Activated CD4-positive, alpha-beta T cell treated with anti-CD3 and anti-CD28 coated beads, Interleukin-10, Interleukin-2, amounts not matched to agents 100 ng/mL and 50 ng/mL, durations not matched to agents 16 hours and 8 hours (primary cell): ENCODE results near the gene MAPK12.
"Not testable (repeated sequence)": the region's sequence is repeated elsewhere in the genome, so short reads cannot be mapped to it uniquely, and the experiment has no call there.

ENCODE experiments used
- DNase-seq: peaks from one replicate; pipeline ENCODE4 v3.0.0-alpha.2; 2020

MAPK12 gene

GRCh38 chr22:50210378-50211139 lies 50.9 kb downstream of the MAPK12 start:
- no peak for DNase-seq

DNA sequence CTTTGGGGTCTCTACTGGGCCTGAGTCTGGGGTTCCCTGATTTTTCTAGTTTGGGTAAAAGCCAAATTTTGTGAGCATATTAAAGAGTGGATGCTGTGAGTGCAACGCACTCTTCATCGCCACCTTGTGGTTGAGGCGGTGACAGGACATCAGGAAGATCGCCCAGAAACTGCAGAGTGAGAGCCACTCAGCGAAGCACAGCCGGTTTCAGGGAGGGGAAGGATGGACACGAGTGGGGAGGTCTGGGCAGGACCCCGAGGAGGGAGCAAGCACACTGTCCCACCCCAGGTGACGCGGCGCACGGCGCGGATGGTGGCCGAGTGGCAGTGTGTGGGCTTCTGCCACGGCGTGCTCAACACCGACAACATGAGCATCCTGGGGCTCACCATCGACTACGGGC lies 51.6 kb downstream of the MAPK12 start:
- DNase-seq: peak; percentile 69

DNA sequence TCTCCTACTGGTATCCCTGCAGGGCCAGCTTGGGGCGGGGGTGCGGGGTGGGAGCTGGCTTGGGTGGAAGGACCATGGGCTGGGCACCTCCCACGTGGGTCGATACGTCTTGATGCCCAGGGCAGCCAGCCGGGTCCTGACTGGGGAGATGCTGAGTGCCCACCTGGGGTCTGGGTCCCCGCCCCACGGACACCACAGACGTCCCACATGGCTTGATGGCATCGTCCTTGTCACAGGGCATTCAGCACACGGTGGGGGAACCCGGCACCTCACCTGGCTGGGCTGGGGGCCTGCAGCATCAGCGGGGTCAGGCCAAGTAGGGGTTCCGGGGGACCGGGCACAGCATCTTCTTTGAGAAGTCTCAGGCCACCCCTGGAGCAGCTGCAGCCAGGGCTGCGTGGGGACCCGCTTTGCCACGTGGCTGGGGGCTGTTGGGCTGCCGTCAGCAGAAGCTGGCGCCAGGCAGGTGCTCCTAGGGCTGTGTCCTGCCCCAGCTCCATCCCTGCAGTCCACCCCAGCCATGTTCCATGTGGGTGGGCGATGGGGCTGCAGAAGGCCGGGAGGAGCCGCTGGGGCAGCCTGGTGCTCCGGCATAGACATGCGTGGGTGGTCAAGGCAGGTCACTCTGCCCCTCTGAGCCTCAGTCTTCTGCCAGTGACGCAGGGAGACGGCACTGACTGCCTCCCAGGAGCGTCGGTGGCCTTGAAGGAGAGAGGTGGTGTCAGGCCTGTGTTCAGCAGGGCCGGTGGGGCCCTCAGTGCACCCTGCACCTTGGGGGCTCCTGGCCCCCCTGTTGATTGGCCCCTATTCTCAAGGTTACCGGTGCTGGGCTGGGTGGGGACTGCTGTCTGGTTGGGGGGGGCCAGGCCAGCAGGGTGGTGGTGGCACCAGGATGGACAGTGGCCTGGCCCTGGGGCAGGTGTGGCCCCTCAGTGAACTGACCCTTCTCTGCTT lies 52.3 kb downstream of the MAPK12 start:
- DNase-seq: no peak

DNA sequence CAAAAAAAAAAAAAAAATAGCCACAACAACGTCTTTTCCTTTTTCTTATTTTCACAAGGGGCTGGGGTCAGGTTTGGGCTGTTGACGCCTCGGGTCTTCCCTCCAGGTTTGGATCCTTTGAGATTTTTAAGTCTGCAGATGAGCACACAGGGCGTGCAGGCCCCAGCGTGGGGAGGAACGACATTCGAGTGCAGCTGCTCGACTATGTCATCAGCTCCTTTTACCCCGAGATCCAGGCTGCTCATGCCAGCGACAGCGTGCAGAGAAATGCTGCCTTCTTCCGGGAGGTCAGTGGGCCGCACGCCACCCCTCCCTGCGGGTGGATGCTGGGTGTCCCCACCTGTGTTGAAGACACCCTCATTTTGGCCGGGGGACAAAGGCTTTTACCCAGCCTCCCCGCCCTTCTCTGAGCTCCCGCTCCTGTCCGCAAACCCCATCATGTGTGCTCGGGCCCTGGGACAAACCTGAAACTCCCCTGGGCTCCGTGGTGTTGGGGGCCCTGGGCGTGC lies 53.0 kb downstream of the MAPK12 start:
- DNase-seq: no peak

DNA sequence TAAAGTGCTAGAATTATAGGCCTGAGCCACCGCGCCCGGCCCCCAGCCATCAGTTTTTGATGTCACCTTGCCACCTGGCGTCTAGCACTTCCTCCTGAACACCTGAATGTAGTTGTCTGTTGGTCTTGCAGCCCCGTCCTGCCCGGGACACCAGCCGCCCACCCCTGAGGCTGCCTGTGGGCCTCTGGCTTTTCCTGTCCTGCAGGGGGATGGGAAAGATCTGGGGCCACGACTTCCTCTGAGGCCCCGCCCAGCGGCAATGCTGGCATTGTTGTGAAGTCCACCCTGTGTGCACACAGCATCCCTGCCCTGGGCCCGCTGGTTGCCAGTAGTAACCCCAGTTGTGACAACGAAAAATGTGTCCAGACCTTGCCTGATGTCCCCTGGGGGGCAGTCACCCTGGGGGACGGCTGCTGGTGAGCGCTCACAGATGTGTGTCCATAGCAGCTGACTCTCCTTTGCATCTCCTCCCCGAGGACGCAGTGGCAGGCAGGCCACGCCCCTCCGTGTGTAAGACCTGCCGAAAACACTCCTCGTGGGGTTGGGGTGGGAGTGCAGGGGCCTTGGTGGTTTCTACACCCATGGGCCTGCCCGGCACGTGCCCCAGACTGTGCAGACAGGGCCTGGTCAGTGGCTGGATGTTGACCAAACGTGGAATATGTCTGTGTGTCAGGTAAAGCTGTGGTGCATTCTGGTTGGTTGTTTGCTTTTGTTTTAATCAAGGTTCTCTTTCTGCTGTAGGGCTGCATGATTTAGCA lies 53.9 kb downstream of the MAPK12 start:
- DNase-seq: no peak

DNA sequence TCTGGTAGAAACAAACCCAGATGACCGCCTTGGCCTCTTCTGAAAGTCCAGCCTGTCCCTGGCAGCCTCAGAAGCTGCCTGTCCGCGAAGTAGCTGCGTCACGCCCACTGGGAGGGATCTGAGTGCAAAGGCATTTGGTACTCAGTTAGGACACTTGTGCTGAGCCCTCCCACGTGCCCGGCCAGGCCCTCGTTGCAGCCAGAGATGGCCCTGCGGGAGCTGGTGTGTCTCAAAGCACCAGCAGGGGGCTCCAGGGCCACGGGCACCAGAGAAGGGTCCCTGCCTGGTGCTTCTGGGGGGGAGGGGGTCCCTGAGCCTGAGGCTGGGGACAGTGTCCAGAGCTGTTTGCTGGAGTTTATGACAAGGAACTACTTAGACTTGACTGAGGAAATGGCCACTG lies 54.9 kb downstream of the MAPK12 start:
- no peak for DNase-seq

DNA sequence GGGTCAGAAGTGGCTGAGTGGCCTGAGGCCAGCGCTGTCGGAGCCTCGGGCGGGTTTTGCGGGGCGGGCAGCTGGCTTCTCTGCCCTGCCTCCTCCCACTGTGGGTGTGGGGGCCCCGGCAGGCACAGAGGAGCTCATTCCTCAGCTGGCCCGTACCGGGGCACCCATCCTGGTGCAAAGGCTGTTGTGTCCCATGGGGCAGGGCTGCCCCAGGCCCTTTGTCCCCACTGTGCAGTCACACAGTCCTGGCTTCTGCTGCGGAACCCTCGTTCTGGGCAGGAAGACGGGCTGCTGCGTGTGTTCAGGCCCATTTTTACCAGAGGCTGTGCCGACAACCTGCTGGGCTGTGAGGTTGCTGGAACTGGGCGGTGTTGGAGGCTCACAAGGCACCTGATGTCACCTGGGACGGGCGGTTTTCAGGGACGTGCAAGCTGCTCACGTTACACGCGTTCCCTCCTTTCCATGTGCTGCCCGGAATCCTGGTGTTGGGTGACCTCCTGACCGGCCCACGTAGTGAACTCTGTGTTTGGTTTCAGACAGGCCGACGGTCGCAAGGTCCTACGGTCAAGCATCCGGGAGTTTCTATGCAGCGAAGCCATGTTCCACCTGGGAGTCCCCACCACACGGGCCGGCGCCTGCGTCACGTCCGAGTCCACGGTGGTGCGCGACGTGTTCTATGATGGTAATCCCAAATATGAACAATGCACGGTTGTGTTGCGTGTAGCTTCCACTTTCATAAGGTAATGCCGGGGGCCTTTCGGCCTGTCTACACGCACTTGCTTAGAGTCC lies 55.5 kb downstream of the MAPK12 start:
- DNase-seq: no peak

GRCh38 chr22:50204998-50205397 lies 56.5 kb downstream of the MAPK12 start:
- not testable (repeated sequence) for DNase-seq

GRCh38 chr22:50204571-50204970 lies 56.9 kb downstream of the MAPK12 start:
- no peak for DNase-seq

- no peak for DNase-seq
Observed at GRCh38 chr22:50203288-50203687, 58.2 kb downstream of the MAPK12 start.
